Suprapubic skin (tissue), 3 donors: Measurements from ENCODE around the gene SERGEF.

ENCODE experiments used
- POLR2A ChIP-seq, 2 donors: fragments of 450-650 bp; IDR thresholded peaks; one replicate each; pipeline ENCODE4 v1.6.1; 2017; ENCODE audit warnings: antibody characterized with exemption in 2 of 2, mild to moderate bottlenecking in 2 of 2, moderate library complexity in 2 of 2
- TF ChIP-seq, protein P1 (sequence below), 2 donors: fragments of 200-600 bp in 1 of 2; fragments of 450-650 bp in 1 of 2; sonication (generic) in 1 of 2; IDR thresholded peaks; one replicate each; pipeline ENCODE4 v1.5.1; 2016 to 2019; ENCODE audit warnings: antibody characterized with exemption in 2 of 2, mild to moderate bottlenecking in 1 of 2, moderate library complexity in 1 of 2

DNA sequence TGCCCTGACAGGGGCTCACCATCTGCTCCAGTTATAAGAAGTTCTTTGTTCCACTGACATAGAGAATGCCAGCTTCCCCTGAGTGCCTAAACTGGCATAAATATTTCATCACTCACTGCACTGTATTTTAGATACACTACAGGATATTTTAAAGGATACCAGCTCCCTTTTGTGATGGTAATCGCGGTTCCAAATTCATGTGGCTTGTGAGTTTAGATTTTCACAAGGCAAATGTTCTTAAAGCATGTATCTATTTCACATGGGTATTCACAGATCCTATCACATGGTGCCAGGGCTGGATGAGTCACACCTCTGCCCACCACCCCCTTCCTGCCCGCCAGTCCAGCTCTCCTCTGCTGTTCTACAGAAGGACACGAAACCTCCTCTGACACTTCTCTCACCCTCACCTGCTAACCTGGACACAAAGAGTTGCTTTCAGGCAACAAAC is 172.7 kb downstream of the SERGEF start:
- TF ChIP-seq, protein P1, sequence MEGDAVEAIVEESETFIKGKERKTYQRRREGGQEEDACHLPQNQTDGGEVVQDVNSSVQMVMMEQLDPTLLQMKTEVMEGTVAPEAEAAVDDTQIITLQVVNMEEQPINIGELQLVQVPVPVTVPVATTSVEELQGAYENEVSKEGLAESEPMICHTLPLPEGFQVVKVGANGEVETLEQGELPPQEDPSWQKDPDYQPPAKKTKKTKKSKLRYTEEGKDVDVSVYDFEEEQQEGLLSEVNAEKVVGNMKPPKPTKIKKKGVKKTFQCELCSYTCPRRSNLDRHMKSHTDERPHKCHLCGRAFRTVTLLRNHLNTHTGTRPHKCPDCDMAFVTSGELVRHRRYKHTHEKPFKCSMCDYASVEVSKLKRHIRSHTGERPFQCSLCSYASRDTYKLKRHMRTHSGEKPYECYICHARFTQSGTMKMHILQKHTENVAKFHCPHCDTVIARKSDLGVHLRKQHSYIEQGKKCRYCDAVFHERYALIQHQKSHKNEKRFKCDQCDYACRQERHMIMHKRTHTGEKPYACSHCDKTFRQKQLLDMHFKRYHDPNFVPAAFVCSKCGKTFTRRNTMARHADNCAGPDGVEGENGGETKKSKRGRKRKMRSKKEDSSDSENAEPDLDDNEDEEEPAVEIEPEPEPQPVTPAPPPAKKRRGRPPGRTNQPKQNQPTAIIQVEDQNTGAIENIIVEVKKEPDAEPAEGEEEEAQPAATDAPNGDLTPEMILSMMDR (IDR thresholded peaks at IDR 0.05): no peak
- TF ChIP-seq POLR2A (IDR thresholded peaks at IDR 0.05): no peak
